A549 (cell line): ENCODE results near the gene SUPT20H. TPM values are rescaled to one million over a fixed set of nuclear protein-coding genes. Genes with fewer than 3 reads are reported as not detected.

Experiments
- ATAC-seq, 2 experiments: fragments of 200-7000 bp in 1 of 2; fragments of >200 bp in 1 of 2; cut with Nextera tagmentation in 1 of 2; cut with Tn5 transposase in 1 of 2; 3 replicates each; pipeline versions ENCODE4 v1.8.0 to v1.9.1; 2018 to 2020; ENCODE audit warnings: mild to moderate bottlenecking in 1 of 2, moderate library complexity in 1 of 2
- CTCF ChIA-PET: fragments of 300-600 bp; sonication (Branson Sonifier 250); formaldehyde crosslinking; extraction: SDS; loops from one replicate; lab custom pipeline; 2021; ENCODE audit warnings: antibody characterized with exemption, inconsistent platforms; lab: Yijun Ruan, JAX
- POLR2A ChIA-PET: fragments of 350-600 bp; formaldehyde crosslinking; extraction: SDS; loops from one replicate; lab custom pipeline; 2021; ENCODE audit warnings: antibody characterized with exemption, inconsistent platforms; lab: Yijun Ruan, JAX
- DNase-seq, 2 experiments: peaks; one replicate each; pipeline versions ENCODE4 v3.0.0 to v3.0.0-alpha.2; 2011 to 2016; ENCODE audit warnings: low read depth in 1 of 2, low spot score in 1 of 2
- FAIRE-seq: peaks from 2 replicates; lab custom pipeline; 2011; peaks lifted over from hg19 to GRCh38; lab: Jason Lieb, UNC
- H3K27ac ChIP-seq, 2 experiments: fragments of >200 bp; sonication (Bioruptor Twin); formaldehyde crosslinking; 3 replicates each; pipeline ENCODE4 v1.5.1; 2016 to 2017
- H3K4me1 ChIP-seq: fragments of >200 bp; sonication (Bioruptor Twin); formaldehyde crosslinking; 3 replicates; pipeline ENCODE4 v1.6.1; 2016
- H3K4me2 ChIP-seq: fragments of >200 bp; sonication (Bioruptor Twin); formaldehyde crosslinking; 3 replicates; pipeline ENCODE4 v1.6.1; 2016
- H3K4me3 ChIP-seq: fragments of >200 bp; sonication (Bioruptor Twin); formaldehyde crosslinking; 3 replicates; pipeline ENCODE4 v1.5.1; 2016
- H3K9me3 ChIP-seq: fragments of >200 bp; sonication (Bioruptor Twin); formaldehyde crosslinking; 3 replicates; pipeline ENCODE4 v1.6.1; 2016
- CBX8 ChIP-seq: fragments of 200-600 bp; sonication (generic); IDR thresholded peaks from 2 replicates; pipeline ENCODE4 v1.6.1; 2016
- CHD4 ChIP-seq: fragments of 200-600 bp; sonication (generic); IDR thresholded peaks from 2 replicates; pipeline ENCODE4 v1.6.1; 2016; ENCODE audit warnings: antibody characterized with exemption, mild to moderate bottlenecking, borderline replicate concordance
- FOSB ChIP-seq: fragments of 250-450 bp; sonication (Bioruptor Pico); IDR thresholded peaks from 2 replicates; pipeline ENCODE4 v1.5.0; 2020; ENCODE audit warnings: mild to moderate bottlenecking, moderate library complexity
- HDAC2 ChIP-seq: fragments of 200-600 bp; sonication (generic); IDR thresholded peaks from 2 replicates; pipeline ENCODE4 v1.6.1; 2016
- HOXA7 ChIP-seq: fragments of 250-450 bp; sonication (Bioruptor Pico); IDR thresholded peaks from 2 replicates; pipeline ENCODE4 v1.5.0; 2020; ENCODE audit warnings: mild to moderate bottlenecking, moderate library complexity
- JUN ChIP-seq, 2 experiments: fragments of >200 bp; sonication (Bioruptor Twin); formaldehyde crosslinking; IDR thresholded peaks; 2 replicates in 1 of 2; 3 replicates in 1 of 2; pipeline ENCODE4 v1.6.1; 2016 to 2017
- MAFK ChIP-seq: fragments of 450-650 bp; IDR thresholded peaks from 2 replicates; pipeline ENCODE4 v1.6.1; 2014; ENCODE audit not compliant: partially characterized antibody
- MYC ChIP-seq: IDR thresholded peaks from 2 replicates; pipeline ENCODE4 v1.6.1; 2012; ENCODE audit warnings: mild to moderate bottlenecking, inconsistent platforms, low read length, improper control_type of control experiment, borderline replicate concordance
- NFE2L2 ChIP-seq: fragments of 150-350 bp; conservative IDR thresholded peaks from 2 replicates; pipeline ENCODE4 v1.6.1; 2014; ENCODE audit warnings: low read length
- RARB ChIP-seq: fragments of 250-450 bp; sonication (Bioruptor Pico); IDR thresholded peaks from 2 replicates; pipeline ENCODE4 v1.8.0; 2021; ENCODE audit warnings: mild to moderate bottlenecking, moderate library complexity
- RFX5 ChIP-seq: fragments of 450-650 bp; IDR thresholded peaks from 2 replicates; pipeline ENCODE4 v1.7.1; 2014; ENCODE audit warnings: antibody characterized with exemption, mild to moderate bottlenecking, moderate library complexity
- RNF2 ChIP-seq: fragments of 200-600 bp; sonication (generic); IDR thresholded peaks from 2 replicates; pipeline ENCODE4 v1.6.1; 2016; ENCODE audit warnings: low read depth, mild to moderate bottlenecking, antibody characterized with exemption, moderate library complexity, borderline replicate concordance
- TFCP2L1 ChIP-seq: fragments of 250-450 bp; sonication (Bioruptor Pico); IDR thresholded peaks from 2 replicates; pipeline ENCODE4 v1.5.0; 2021; ENCODE audit warnings: mild to moderate bottlenecking
- ZC3H11A ChIP-seq: fragments of 450-650 bp; IDR thresholded peaks from 2 replicates; pipeline ENCODE4 v1.6.1; 2014; ENCODE audit warnings: antibody characterized with exemption, mild to moderate bottlenecking
- WGBS: methylation state at CpG from one replicate; pipeline ENCODE4 v1.1.6; 2017; ENCODE audit errors: missing lambda C conversion rate; 5-methylcytosine and 5-hydroxymethylcytosine counted together
- polyA plus RNA-seq, 4 experiments: library from polyadenylated mRNA; depleted of rRNA in 3 of 4; stranded (reverse); fragments of >200 nt; fragmentation: RNase III in 1 of 4; extraction: RNeasy Plus Mini Kit Qiagen cat#74134 plus additional on column Dnase treatment in 1 of 4; gene quantifications; 2 replicates in 3 of 4; 3 replicates in 1 of 4; pipeline ENCODE4 v1.2.3, GENCODE V29; 2011 to 2017
- TF ChIP-seq, protein P1 (sequence below): fragments of 250-450 bp; sonication (Bioruptor Pico); IDR thresholded peaks from 2 replicates; pipeline ENCODE4 v1.5.0; 2020; ENCODE audit warnings: low read depth, mild to moderate bottlenecking, moderate library complexity
- TF ChIP-seq, protein P2 (sequence below): fragments of >200 bp; sonication (Bioruptor Twin); formaldehyde crosslinking; IDR thresholded peaks from 3 replicates; pipeline ENCODE4 v1.6.1; 2016
- TF ChIP-seq, protein P3 (sequence below): fragments of 200-600 bp; sonication (generic); IDR thresholded peaks from 2 replicates; pipeline ENCODE4 v1.6.1; 2016; ENCODE audit warnings: antibody characterized with exemption, mild to moderate bottlenecking, moderate library complexity
- TF ChIP-seq, protein P4 (sequence below): fragments of >200 bp; sonication (Bioruptor Twin); formaldehyde crosslinking; IDR thresholded peaks from 2 replicates; pipeline ENCODE4 v1.6.1; 2016
- TF ChIP-seq, protein P5 (sequence below): IDR thresholded peaks from 2 replicates; pipeline ENCODE4 v1.6.1; 2012

SUPT20H gene
- polyA plus RNA-seq, 2 of the 4 experiments (the other 2 are of a cell fraction): 26.2 to 50.9 TPM

DNA sequence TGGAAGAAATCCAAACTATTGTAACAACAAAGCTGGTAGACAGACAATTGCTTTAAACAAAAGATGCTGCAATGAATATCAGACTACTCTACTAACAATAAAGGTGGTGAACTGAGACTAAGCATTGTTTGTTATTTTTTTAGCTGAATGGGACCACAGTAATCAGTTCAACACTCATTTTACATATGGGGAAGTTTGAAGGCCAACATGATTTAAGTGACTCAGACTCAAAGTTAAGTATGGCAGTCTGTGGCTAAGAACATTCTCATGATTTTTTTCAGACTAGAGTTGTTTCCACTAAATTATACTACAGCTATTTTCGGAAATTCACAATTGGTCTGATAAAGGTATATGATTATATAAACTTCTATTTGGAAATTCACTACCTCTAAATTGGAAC is 48.5 kb downstream of the SUPT20H start:
- Histone ChIP-seq H3K4me1 (no peaks in the 10 kb centered on the region), H3K4me3 (no peak overlapping the region), H3K4me2 (no peak overlapping the region), H3K27ac (no peak overlapping the region), H3K9me3 (no peaks in the 10 kb centered on the region)
- DNase-seq (no peak), ATAC-seq (no peak), FAIRE-seq (no peak)
- ChIA-PET CTCF (no interaction called here), POLR2A (no interaction called here)
- WGBS: 96% methylated on average over 1 of the region's 1 CpG
- TF ChIP-seq TFCP2L1 (CRISPR knock-in tag) (no peak), HDAC2 (no peak)

DNA sequence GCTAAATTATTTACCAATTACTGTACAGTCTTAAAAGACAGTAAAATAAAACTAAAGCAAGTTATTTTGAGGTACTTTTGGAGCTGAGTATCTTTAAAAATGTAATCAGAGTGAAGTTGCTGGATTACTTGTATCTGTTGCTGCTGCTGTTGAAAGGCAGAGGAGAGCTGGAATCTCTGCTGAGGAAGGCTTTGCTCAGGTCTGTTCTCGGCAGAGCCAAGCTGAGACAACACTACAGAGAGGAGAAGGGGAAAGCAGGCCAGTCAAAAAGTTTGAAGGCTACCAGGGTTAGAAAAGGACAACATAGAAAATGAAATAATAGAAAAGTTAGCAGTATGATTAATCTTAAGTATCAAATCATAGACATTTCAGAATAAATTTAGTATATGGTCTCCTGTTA is 49.1 kb downstream of the SUPT20H start:
- no peak for FAIRE-seq
- no peak for DNase-seq
- Histone ChIP-seq H3K4me2 (no peak overlapping the region), H3K27ac (no peak overlapping the region), H3K4me3 (no peak overlapping the region), H3K4me1 (no peaks in the 10 kb centered on the region), H3K9me3 (no peaks in the 10 kb centered on the region)
- no peak for ATAC-seq
- WGBS: 100% methylated on average over 1 of the region's 1 CpG
- POLR2A ChIA-PET: no interaction called here
- TF ChIP-seq, protein P1, sequence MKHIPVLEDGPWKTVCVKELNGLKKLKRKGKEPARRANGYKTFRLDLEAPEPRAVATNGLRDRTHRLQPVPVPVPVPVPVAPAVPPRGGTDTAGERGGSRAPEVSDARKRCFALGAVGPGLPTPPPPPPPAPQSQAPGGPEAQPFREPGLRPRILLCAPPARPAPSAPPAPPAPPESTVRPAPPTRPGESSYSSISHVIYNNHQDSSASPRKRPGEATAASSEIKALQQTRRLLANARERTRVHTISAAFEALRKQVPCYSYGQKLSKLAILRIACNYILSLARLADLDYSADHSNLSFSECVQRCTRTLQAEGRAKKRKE (CRISPR knock-in tag): no peak
- no peak for TF ChIP-seq FOSB
- TF ChIP-seq, protein P2, sequence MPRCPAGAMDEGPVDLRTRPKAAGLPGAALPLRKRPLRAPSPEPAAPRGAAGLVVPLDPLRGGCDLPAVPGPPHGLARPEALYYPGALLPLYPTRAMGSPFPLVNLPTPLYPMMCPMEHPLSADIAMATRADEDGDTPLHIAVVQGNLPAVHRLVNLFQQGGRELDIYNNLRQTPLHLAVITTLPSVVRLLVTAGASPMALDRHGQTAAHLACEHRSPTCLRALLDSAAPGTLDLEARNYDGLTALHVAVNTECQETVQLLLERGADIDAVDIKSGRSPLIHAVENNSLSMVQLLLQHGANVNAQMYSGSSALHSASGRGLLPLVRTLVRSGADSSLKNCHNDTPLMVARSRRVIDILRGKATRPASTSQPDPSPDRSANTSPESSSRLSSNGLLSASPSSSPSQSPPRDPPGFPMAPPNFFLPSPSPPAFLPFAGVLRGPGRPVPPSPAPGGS: no peak
- TF ChIP-seq RNF2: no peak
- no peak for TF ChIP-seq MYC
- TF ChIP-seq, protein P3, sequence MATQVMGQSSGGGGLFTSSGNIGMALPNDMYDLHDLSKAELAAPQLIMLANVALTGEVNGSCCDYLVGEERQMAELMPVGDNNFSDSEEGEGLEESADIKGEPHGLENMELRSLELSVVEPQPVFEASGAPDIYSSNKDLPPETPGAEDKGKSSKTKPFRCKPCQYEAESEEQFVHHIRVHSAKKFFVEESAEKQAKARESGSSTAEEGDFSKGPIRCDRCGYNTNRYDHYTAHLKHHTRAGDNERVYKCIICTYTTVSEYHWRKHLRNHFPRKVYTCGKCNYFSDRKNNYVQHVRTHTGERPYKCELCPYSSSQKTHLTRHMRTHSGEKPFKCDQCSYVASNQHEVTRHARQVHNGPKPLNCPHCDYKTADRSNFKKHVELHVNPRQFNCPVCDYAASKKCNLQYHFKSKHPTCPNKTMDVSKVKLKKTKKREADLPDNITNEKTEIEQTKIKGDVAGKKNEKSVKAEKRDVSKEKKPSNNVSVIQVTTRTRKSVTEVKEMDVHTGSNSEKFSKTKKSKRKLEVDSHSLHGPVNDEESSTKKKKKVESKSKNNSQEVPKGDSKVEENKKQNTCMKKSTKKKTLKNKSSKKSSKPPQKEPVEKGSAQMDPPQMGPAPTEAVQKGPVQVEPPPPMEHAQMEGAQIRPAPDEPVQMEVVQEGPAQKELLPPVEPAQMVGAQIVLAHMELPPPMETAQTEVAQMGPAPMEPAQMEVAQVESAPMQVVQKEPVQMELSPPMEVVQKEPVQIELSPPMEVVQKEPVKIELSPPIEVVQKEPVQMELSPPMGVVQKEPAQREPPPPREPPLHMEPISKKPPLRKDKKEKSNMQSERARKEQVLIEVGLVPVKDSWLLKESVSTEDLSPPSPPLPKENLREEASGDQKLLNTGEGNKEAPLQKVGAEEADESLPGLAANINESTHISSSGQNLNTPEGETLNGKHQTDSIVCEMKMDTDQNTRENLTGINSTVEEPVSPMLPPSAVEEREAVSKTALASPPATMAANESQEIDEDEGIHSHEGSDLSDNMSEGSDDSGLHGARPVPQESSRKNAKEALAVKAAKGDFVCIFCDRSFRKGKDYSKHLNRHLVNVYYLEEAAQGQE: no peak
- TF ChIP-seq, protein P4, sequence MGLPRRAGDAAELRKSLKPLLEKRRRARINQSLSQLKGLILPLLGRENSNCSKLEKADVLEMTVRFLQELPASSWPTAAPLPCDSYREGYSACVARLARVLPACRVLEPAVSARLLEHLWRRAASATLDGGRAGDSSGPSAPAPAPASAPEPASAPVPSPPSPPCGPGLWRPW: no peak
- TF ChIP-seq, protein P5, sequence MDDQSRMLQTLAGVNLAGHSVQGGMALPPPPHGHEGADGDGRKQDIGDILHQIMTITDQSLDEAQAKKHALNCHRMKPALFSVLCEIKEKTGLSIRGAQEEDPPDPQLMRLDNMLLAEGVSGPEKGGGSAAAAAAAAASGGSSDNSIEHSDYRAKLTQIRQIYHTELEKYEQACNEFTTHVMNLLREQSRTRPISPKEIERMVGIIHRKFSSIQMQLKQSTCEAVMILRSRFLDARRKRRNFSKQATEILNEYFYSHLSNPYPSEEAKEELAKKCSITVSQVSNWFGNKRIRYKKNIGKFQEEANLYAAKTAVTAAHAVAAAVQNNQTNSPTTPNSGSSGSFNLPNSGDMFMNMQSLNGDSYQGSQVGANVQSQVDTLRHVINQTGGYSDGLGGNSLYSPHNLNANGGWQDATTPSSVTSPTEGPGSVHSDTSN: no peak
- TF ChIP-seq MAFK: no peak
- TF ChIP-seq RARB (CRISPR knock-in tag): no peak
- TF ChIP-seq HOXA7 (CRISPR knock-in tag): no peak
- CTCF ChIA-PET: no interaction called here

DNA sequence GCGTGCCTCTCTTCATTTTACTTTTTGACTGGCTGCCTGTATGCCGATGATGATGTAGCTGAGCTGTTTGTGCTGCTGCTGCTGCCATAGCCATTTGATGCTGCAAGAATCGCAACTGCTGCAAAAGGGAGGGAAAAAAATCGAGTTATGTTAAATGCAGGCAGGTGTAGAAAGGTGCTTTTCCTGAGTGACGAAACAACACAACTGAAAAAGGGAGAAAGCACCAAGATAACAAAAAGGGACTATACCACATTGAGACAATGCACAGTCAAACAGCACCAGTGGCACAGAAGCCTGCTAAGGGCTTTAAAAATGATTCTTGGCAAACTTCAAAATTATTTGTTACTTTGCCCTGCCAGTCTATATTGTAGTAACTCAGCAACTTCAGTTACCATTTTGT is 49.8 kb downstream of the SUPT20H start:
- Histone ChIP-seq H3K4me1 (no peaks in the 10 kb centered on the region), H3K27ac (no peak overlapping the region), H3K9me3 (no peaks in the 10 kb centered on the region), H3K4me2 (no peak overlapping the region), H3K4me3 (no peak overlapping the region)
- ChIA-PET POLR2A (interaction anchor here (0.6 kb wide), 1 partner anchor 10 kb away, joined by 3 read pairs; no protein-coding TSS in a partner anchor), CTCF (interaction anchor here (1.4 kb wide), 1 partner anchor 34 kb away, joined by 3 read pairs; no protein-coding TSS in a partner anchor)
- WGBS: 87% methylated on average over 5 of the region's 5 CpGs
- FAIRE-seq: no peak
- DNase-seq: no peak
- no peak for ATAC-seq
- TF ChIP-seq CBX8: no peak
- no peak for TF ChIP-seq RARB (CRISPR knock-in tag)
- no peak for TF ChIP-seq NFE2L2
- TF ChIP-seq CHD4: no peak
- TF ChIP-seq ZC3H11A: no peak
- TF ChIP-seq RFX5: no peak
- TF ChIP-seq JUN (IDR thresholded peaks at IDR 0.05): no peak
